Ascending aorta (tissue), 2 donors: Measurements from ENCODE around the gene TCEAL4. TPM values are rescaled to one million over a fixed set of nuclear protein-coding genes. Genes with fewer than 3 reads are reported as not detected.

Source experiments
- DNase-seq, 2 donors: peaks; one replicate each; pipeline ENCODE4 v3.0.0-alpha.2; 2019; ENCODE audit warnings: low spot score in 2 of 2
- H3K27ac ChIP-seq, 2 donors: fragments of 200-600 bp; sonication (generic); one replicate each; pipeline ENCODE4 v1.5.1; 2016 to 2017; ENCODE audit warnings: mild to moderate bottlenecking in 1 of 2
- H3K27me3 ChIP-seq: fragments of 200-600 bp; sonication (generic); one replicate; pipeline ENCODE4 v1.5.1; 2017
- H3K36me3 ChIP-seq, 2 donors: fragments of 200-600 bp; sonication (generic); one replicate each; pipeline ENCODE4 v1.5.1; 2016
- H3K4me1 ChIP-seq, 2 donors: fragments of 200-600 bp; sonication (generic); one replicate each; pipeline ENCODE4 v1.5.1; 2016 to 2017; ENCODE audit warnings: mild to moderate bottlenecking in 1 of 2
- H3K4me3 ChIP-seq, 2 donors: fragments of 200-600 bp; sonication (generic); one replicate each; pipeline ENCODE4 v1.5.1; 2016 to 2017; ENCODE audit warnings: mild to moderate bottlenecking in 1 of 2
- H3K9me3 ChIP-seq, 2 donors: fragments of 200-600 bp; sonication (generic); one replicate each; pipeline ENCODE4 v1.5.1; 2016
- intact Hi-C: fragments of 100-400 bp; cut with DNase I; formaldehyde crosslinking; loops from one replicate; pipeline ENCODE4 v1.15.1; 2023
- total RNA-seq: library from RNA; depleted of rRNA; stranded (reverse); fragments of >200 nt; gene quantifications from one replicate; pipeline ENCODE4 v1.1.0, GENCODE V29; 2016
- TF ChIP-seq, protein P1 (sequence below), 3 experiments: fragments of 200-600 bp in 2 of 3; fragments of 450-650 bp in 1 of 3; sonication (generic) in 2 of 3; IDR thresholded peaks; one replicate each; pipeline ENCODE4 v1.5.1; 2016 to 2019; ENCODE audit warnings: antibody characterized with exemption in 3 of 3, mild to moderate bottlenecking in 1 of 3, moderate library complexity in 1 of 3

TCEAL4 gene
- total RNA-seq, 1 donor from 2014 or later: 91.7 TPM

GRCh38 chrX:103554687-103555424, 30.5 kb upstream of the TCEAL4 start:
- DNase-seq: no peak

DNA sequence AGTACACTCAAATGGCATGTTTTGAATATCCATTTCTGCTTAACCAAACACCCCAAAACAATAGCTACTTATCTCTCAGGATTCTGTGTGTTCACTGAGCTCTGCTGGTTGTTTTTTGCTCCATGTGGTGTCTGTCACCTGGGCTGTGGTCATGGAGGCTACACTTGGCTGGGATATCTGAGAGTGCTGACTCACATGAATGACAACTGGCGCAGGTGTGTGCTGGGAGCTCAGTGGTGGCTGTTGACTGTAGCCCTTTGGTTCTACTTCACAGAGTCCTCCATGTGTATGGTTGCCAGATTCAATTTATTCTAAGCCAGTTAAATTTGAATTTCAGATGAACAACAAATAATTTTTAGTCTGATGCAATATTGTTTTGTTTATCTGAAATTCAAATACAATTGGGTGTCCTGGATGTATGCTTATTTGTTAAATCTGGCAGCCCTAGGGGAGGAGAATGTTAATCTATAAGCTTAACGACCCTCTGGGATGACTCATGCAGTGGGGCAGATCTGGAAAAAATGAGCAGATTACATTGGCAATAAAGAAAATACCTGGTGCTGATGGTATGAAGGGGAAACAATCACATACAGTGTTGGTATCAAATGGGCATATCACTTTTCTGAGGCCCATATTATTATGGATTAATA, 28.2 kb upstream of the TCEAL4 start:
- no peaks in the 10 kb centered on the region for H3K27me3 ChIP-seq
- H3K4me3 ChIP-seq: no peak overlapping the region
- no peaks in the 10 kb centered on the region for H3K9me3 ChIP-seq
- H3K27ac ChIP-seq: no peak overlapping the region
- TF ChIP-seq, protein P1, sequence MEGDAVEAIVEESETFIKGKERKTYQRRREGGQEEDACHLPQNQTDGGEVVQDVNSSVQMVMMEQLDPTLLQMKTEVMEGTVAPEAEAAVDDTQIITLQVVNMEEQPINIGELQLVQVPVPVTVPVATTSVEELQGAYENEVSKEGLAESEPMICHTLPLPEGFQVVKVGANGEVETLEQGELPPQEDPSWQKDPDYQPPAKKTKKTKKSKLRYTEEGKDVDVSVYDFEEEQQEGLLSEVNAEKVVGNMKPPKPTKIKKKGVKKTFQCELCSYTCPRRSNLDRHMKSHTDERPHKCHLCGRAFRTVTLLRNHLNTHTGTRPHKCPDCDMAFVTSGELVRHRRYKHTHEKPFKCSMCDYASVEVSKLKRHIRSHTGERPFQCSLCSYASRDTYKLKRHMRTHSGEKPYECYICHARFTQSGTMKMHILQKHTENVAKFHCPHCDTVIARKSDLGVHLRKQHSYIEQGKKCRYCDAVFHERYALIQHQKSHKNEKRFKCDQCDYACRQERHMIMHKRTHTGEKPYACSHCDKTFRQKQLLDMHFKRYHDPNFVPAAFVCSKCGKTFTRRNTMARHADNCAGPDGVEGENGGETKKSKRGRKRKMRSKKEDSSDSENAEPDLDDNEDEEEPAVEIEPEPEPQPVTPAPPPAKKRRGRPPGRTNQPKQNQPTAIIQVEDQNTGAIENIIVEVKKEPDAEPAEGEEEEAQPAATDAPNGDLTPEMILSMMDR (IDR thresholded peaks at IDR 0.05): no peak
- H3K4me1 ChIP-seq: no peaks in the 10 kb centered on the region
- intact Hi-C loops: no loop called here
- no peak for DNase-seq
- no peaks in the 10 kb centered on the region for H3K36me3 ChIP-seq

More at GRCh38 chrX:103554687-103555424, 30.5 kb upstream of the TCEAL4 start:
- TF ChIP-seq, protein P1 (IDR thresholded peaks at IDR 0.05): no peak
- Histone ChIP-seq H3K36me3 (no peaks in the 10 kb centered on the region), H3K27me3 (no peaks in the 10 kb centered on the region), H3K27ac (no peak overlapping the region), H3K4me3 (peak overlapping the region; percentile 20 to 52), H3K4me1 (no peaks in the 10 kb centered on the region), H3K9me3 (no peaks in the 10 kb centered on the region)
- intact Hi-C loops: no loop called here

GRCh38 chrX:103560256-103560655, 25.1 kb upstream of the TCEAL4 start:
- intact Hi-C loops: no loop called here
- Histone ChIP-seq H3K36me3 (no peaks in the 10 kb centered on the region), H3K9me3 (no peaks in the 10 kb centered on the region), H3K4me3 (no peak overlapping the region), H3K4me1 (no peaks in the 10 kb centered on the region), H3K27me3 (no peaks in the 10 kb centered on the region), H3K27ac (no peak overlapping the region)
- DNase-seq: no peak
- TF ChIP-seq, protein P1 (IDR thresholded peaks at IDR 0.05): no peak

- Histone ChIP-seq H3K27me3 (no peaks in the 10 kb centered on the region), H3K36me3 (no peaks in the 10 kb centered on the region), H3K4me3 (no peak overlapping the region), H3K27ac (no peak overlapping the region), H3K9me3 (no peaks in the 10 kb centered on the region), H3K4me1 (no peaks in the 10 kb centered on the region)
- TF ChIP-seq, protein P1 (IDR thresholded peaks at IDR 0.05): no peak
- no peak for DNase-seq
- intact Hi-C loops: no loop called here
Measured at GRCh38 chrX:103562801-103563200, 22.5 kb upstream of the TCEAL4 start.

GRCh38 chrX:103565197-103565596, 20.1 kb upstream of the TCEAL4 start:
- no peaks in the 10 kb centered on the region for H3K36me3 ChIP-seq
- H3K4me3 ChIP-seq: no peak overlapping the region
- TF ChIP-seq, protein P1 (IDR thresholded peaks at IDR 0.05): no peak
- intact Hi-C loops: no loop called here
- H3K9me3 ChIP-seq: no peaks in the 10 kb centered on the region
- no peak for DNase-seq
- no peaks in the 10 kb centered on the region for H3K27me3 ChIP-seq
- H3K4me1 ChIP-seq: no peaks in the 10 kb centered on the region
- H3K27ac ChIP-seq: no peak overlapping the region
